HG03175 (cell line): ENCODE data around the gene COLGALT1.
"Not testable (repeated sequence)": the region's sequence is repeated elsewhere in the genome, so short reads cannot be mapped to it uniquely, and the experiment has no call there.

ENCODE experiments used
- ATAC-seq: cut with Tn5 transposase; IDR thresholded peaks from one replicate; pipeline ENCODE4 v1.9.1; 2021; ENCODE audit warnings: mild to moderate bottlenecking, moderate library complexity; ENCODE audit not compliant: unreplicated experiment

Gene COLGALT1

DNA sequence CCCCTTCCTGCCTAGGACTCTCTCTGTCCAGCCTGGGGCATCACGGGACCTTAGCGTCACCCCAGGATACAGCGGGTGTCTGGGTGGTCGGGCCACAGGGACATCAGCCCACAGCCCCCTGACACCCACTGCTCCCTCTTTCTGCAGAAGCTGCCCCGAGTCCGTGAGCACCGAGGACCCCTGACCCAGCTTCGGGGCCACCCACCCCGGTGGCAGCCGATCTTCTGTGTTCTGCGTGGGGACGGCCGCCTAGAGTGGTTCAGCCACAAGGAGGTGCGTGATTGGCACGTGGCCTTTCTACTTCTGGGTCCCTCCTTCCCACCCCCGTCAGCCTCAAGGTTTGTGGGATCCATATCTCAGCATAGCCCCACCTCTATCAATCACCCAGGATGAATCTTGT lies 23.3 kb upstream of the COLGALT1 start:
- ATAC-seq, result no peak

DNA sequence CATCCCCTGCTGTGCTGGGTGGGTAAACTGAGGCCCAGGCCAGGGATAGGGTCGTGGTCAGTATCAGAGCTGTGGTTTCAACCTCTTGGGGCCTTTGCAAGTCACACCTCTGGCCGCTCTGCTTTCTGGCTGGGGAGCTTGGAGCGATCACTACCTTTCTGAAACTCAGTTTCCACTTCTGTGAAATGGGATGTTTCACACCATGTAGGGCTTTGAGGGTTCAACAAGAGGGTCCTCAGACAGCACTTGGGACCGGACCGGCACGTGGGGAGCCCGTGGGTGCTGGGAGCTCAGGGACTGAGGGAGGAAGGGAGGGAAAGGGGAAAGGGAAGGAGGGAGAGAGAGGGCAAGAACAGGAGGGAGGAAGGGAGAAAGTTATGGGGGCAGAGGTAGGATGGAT lies 22.9 kb upstream of the COLGALT1 start:
- ATAC-seq, result no peak

DNA sequence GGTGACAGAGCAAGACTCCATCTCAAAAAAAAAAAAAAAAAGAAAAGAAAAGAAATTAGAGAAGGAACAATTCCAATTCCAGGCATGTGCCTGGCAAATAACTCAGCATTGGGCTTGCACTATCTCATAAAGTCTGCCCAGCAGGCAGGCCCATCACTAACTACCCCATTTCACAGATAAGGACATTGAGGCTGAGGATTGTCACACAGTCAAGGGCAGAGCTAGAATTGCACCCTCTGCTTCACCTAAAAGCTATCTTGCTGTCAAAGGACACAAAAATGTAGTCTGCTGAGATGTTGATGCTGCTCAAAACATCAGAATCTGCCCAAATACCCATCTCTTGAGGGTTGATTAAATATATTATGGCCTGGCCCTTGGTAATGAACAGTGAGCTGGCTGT lies 20.7 kb upstream of the COLGALT1 start:
- ATAC-seq, result no peak

DNA sequence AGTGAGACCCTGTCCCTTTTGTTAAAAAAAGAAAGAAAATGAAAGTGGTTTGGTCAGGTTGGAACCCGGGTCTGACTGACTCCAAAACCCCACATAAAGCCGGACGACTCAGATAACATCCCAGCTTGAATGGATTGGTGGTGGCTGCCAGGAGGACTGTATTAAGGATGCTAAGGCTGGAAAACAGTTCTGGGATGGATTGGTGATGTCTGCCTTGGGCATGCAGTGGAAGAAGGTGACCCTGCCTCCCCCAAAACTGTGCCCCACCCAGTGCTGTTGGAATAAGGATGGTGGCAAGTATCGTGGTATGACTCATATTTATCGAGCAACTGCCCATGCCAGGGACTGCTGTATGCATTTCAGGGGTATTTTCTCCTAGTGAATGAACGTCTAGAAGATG lies 18.5 kb upstream of the COLGALT1 start:
- no peak for ATAC-seq

DNA sequence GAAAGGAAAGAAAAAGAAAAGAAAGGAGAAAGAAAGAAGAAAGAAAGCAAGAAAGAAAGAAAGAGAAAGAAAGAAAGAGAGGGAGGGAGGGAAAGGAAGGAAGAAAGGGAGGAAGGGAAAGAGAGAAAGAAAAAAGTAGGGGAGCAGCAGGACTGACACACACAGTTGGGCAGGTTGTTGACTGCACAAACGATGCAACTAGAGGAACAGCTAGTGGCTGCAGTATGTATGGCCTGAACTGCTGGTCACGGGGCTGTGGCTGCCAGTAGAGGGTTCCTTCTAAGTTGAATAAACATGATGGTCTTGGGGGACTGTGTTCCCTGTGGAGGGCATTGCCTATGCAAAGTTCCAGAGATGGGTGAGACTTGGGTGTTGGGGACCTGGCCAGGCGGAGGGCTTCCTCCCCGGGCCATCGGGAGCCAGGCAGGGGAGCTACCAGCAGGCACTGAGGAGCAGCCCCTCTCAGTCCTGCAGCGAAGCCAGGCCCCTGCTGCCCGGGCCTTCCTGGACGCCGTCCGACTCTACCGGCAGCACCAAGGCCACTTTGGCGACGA lies 16.7 kb upstream of the COLGALT1 start:
- ATAC-seq, result no peak

DNA sequence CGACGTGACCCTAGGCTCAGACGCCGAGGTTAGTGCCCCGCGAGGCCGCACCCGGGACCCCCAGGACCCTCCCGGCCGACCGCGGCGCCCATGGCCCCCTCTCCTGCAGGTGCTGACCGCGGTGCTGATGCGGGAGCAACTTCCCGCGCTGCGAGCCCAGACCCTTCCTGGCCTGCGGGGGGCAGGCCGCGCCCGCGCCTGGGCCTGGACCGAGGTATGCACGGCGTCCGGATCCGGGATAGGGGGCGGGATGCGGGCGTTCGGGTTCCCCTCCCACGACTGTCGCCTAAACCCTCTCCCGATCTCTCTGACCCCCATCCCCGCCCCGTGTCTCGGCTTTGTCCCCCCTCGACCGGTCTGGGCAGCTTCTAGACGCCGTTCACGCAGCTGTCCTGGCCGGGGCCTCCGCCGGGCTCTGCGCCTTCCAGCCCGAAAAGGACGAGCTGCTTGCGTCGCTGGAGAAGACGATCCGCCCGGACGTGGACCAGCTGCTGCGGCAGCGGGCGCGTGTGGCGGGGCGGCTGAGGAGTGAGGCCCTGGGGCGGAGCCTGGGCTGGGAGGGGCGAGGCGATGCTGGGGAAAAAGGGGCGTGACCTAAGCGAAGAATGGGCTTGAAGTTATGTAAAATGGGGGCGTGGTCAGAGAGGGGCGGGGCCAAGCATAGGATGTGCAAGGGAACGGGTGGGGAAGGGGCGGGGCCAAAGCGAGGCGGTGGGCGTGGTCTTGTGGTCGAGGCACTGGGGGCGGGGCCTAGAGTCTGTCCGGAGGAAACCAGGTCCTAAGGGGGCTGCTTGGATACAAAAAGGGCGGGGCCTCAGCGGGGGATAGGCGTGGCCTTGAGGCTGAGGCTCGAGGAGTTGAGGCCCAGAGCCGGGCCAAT lies 16.0 kb upstream of the COLGALT1 start:
- peak; percentile 72 for ATAC-seq

DNA sequence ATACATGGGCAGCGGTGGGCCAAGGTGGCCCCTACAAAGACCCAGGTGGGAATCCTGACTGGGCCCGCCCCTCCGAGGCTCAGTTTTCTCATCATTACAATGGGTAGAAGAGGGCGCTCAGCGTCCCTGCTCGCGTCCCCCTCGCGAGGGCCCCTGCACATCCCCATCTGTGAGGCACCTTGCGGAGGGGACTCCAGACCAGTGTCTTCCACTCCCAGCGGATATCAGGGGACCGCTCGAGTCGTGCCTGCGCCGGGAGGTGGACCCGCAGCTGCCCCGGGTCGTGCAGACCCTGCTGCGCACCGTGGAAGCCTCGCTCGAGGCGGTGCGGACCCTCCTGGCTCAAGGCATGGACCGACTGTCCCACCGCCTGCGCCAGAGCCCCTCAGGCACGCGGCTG lies 15.3 kb upstream of the COLGALT1 start:
- ATAC-seq, result no peak

DNA sequence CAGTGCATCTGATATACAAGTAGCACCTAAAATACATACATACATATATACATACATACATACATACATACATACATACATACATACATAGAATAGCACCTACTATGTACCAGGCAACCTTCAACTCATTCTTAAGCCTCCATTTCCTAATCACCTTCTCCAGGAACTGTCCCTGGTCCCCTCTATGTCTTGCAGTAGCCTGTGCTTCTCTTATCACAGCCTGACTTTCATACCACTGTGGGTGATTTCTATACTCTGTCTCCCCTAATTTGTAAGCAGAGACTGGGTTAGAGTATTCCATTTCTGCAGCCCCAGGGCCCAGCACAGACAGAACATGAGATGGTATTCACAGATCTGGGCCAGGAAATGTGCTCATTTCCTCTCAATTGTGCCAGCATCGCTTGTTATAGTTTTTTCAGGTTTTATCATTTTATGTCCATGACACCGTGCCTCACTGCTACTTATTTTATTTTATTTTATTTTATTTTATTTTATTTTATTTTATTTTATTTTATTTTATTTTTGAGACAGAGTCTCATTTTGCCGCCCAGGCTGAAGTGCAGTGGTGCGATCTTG lies 14.2 kb upstream of the COLGALT1 start:
- no peak for ATAC-seq

DNA sequence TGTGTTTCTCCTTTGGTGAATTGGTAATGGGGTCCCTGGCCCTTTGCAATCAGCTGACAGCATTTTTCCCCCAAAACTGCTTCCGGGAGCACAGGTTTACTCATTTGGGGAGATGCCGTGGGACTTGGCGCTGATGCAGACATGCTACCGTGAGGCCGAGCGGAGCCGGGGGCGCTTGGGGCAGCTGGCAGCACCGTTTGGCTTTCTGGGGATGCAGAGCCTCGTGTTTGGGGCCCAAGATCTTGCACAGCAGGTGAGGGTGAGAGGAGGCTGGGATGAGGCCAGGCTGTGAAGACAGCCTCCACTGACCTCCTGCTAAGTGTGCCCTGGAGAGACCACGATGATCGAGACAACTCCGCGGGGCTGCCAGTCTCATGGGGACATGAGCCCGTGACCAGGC lies 13.4 kb upstream of the COLGALT1 start:
- no peak for ATAC-seq

DNA sequence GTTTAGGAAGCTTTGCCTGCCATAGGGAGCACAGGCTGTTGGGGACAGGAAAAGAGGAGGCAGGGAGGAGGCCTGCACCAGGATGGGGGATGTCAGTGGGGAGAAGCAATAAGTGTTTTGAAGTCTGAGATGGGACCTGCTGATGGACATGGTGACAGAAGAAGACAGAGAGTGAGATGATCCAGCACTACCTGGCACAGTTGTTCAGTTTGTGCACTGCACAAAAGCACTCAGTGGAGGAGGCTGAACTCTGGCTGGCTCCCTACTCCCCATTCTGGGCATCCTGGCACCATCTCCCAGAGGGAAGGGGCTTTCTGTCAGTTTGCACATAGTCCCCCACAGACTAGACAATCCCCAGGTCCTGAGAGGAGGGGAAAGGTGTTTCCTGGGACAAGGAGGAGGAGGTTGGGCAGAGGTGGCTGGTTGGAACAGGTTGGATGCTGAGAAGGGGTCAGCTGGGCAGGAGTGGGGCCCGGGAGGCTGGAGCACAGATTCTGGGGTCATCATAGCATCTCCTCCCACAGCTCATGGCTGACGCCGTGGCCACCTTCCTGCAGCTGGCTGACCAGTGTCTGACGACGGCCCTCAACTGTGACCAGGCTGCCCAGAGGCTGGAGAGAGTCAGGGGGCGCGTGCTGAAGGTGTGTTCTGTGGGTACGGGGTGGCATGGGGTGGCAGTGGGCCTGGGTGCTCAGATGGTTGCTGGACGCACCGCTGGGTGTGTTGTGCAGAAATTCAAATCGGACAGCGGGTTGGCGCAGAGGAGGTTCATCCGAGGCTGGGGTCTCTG lies 12.5 kb upstream of the COLGALT1 start:
- ATAC-seq, result no peak

DNA sequence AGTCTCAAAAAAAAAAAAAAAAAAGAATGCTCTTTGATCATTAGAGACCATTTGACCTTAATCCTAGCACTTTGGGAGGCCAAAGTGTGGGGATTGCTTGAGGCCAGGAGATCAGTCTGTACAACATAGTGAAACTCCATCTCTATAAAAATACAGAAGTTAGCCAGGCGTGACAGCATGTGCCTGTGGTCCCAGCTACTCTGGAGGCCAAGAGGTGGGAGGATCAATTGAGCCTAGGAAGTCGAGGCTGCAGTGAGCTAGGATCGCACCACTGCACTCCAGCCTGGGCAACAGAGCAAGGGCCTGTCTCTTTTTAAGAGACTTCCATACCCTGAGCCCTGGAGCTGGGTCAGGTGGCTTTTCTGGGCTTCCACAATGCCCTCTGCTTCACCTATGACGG lies 11.5 kb upstream of the COLGALT1 start:
- no peak for ATAC-seq

DNA sequence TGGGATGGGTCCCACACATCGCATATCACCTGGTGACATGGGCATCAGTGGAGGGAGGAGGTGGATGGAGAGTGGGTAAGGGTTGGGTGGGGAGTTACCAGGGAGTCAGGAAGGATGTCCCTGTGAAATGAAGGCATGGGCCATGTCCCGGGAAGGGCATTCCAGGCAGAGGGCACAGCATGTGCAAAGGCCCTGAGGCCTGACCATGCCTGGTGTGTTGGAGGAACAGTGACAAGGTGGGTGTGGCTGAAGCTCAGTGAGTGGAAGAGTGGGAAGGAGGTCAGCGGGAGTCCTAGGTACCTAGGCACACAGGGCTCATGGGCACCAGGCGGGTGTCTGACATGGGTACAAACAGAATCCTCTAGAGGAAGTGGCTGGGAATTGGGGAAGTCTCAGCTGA lies 11.0 kb upstream of the COLGALT1 start:
- no peak for ATAC-seq

DNA sequence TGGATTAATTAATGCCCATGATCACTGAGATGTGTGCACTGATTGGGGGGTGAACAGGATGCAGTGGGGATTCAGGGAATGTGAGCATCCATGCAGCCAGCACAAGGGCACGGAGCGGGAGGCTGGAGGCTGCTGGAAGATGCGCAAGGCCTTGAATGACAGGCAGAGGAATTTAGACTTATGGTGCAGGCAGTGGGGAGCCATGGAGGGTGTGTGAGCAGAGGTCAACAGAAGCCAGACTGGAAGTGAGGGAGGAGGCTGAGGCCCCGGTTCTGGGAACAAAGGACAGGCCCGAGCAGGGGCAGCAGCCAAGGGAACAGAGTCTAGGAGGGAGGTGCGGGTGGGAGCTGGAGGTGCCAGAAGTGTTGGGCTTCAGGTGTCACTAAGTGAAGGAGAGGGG lies 7.3 kb upstream of the COLGALT1 start:
- ATAC-seq, result no peak

DNA sequence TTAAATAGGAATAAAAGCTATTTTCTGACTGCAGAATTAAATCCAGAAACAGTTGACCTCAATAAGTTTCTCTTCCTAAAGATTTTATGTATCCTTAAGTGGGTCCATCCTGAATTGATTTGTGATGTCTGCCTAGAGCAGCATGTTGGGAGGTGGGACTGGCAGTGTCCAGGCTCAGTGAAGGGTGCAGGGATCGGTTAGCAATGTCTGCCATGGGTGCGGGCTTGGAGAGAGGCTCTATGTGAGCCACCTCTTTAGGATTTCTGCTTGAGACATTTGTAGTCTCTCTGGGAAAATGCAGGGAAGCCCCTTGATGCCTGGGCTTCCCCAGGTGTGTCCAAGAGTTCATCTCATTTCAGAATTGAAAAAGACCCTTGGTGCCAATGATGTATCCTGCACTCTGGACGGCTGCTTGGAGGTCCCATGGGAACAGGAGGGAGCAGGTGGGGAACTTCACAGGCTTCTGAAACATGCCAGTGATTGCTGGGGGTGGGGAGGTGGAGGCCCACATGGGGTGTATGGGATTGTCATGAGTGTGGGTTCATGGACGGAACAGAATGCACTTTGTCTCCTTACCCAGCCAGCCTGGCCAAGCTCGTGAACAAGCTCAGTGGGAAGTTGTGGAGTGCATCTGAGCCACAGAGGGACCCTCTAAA lies 6.2 kb upstream of the COLGALT1 start:
- ATAC-seq, result no peak

DNA sequence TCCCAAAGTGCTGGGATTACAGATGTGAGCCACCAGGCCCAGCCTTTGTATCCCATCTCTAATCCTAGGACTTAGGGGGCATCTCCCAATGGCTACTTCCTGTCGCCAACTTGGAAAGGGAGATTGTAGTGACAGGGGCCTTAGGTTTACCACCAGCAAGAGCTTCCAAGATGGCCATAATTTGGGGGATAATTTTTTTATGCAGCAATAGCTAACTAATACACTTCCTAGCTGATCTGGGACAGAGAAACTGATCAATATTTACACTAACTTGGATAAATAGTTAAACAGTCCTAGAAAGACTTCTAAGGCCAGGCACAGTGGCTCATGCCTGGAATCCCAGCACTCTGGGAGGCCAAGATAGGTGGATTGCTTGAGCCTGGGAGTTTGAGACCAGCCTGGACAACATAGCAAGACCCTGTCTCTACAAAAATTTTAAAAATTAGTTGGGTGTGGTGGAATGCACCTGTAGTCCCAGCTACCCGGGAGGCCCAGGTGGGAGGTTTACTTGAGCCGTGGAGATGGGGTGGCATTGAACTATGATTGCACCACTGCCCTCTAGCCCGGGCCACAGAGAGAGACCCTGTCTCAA lies 5.3 kb upstream of the COLGALT1 start:
- no peak for ATAC-seq

DNA sequence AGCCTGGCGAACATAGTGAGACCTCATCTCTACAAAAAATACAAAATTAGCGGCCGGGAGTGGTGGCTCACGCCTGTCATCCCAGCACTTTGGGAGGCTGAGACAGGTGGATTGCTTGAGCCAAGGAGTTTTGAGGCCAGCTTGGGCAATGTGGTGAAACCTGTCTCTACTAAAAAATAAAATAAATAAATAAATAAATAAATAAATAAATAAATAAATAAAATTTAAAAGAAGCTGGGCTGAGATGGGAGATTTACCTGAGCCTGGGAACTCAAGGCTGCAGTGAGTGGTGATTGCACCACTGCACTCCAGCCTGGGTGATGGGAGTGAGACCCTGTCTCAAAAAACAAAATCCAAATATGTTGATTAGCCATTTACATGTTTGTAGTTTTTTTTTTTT lies 2.7 kb upstream of the COLGALT1 start:
- ATAC-seq, result not testable (repeated sequence)

DNA sequence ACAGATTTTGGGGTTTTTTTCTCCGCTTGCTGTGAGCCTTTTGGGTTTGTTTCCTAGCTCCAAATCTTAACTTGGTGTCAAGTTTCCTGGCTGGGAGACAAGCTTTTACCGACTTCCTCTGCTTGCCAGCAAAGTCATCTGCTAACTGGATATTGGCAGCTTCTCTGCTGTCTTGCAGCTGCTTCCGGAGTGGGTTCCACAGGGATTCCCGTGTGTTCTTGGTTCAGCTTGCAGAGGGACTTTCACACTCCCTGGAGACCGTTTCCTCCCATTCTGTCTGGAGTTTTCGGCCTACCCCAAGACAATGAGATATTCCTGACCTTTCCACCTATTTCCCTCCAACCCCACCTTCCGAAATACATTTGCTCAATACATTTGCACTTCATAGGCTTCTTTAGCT lies 2.2 kb upstream of the COLGALT1 start:
- no peak for ATAC-seq

DNA sequence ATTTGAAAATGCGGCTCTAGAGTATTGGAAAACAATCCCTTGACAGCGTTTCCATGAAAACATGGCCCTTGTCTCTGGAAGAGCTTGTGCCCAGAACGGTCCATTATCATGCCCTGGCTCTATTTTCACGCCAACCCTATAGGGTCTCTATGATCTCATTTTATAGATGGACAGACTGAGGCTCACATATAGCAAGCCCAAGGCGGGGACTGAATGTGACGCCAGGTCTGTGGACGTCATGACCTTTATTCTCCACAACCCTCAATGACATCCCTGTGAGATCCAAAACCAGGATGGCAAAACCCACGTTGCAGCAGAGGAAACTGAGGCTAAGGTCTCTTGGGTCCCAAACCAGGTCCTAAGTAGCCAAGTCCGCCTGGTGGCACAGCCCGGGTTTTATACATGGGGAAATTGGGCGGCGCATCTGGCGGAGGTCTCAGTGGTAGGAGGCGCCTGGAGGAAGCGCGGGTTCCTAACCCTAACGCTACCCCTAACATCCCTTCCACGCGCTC lies 425 bp upstream of the COLGALT1 start:
- no peak for ATAC-seq

DNA sequence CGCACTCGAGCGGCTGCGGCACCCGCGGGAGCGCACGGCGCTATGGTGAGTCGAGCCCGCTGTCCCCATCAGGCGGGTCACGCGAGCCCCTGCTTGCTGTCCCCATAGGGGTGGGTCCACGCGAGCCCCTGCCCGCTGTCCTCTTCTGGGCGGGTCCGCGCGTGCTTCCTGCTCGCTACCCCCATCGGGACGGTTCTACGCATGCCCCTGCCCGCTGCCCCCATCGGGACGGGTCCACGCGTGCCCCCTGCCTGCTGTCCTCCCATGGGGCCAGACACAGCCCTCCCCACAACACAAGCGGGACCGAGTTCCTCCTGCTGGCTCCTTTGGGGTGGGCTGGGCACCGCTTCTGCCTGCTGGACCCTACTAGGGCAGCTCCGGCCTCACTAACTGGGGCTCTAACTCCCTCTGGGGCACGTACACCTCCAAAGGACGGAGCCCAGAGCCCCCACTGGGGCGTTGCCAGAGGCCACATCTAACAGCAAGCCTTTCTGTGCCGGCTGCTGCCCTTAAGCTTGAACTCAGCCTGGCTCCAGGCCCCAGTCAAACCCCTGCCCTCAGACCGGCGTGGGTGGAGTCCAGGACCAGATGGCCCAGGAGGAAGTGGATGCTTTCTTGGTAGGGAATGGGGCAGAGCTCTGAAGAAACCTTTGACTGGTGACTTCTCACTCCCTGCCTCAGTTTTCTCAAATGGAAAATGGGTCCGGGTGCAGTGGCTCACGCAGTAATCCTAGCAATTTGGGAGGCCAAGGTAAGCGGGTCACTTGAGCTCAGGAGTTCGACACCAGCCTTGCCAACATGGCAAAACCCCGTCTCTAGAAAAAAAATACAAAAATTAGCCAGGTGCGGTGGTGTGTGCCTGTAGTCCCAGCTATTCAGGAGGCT lies 722 bp downstream of the COLGALT1 start:
- ATAC-seq, result peak; percentile 28
